Measurements from ENCODE around the gene TMEM171. TPM values are rescaled to one million over a fixed set of nuclear protein-coding genes. Genes with fewer than 3 reads are reported as not detected.

The TMEM171 gene
- total and polyA plus RNA-seq, 9 of the 15 experiments (the other 6 are each of a cell fraction or from before 2014, with no cell fraction given): 0.08 TPM; not detected in 8

- TF ChIP-seq BCL6 (CRISPR knock-in tag; IDR thresholded peaks at IDR 0.05) (no peak), CBX8 (IDR thresholded peaks at IDR 0.05; ENCODE audit: borderline replicate concordance, extremely low read depth, low read depth, low read length, poor library complexity, severe bottlenecking) (no peak), BDP1 (IDR thresholded peaks at IDR 0.05; ENCODE audit: insufficient read depth, insufficient read length) (no peak), PPARD (CRISPR knock-in tag; IDR thresholded peaks at IDR 0.05) (no peak), ZBTB34 (CRISPR knock-in tag; IDR thresholded peaks at IDR 0.05) (no peak), HCFC1 (IDR thresholded peaks at IDR 0.05; ENCODE audit: low read depth, low read length) (no peak), CBX2 (IDR thresholded peaks at IDR 0.05; ENCODE audit: insufficient read depth, low read length, poor library complexity, severe bottlenecking) (no peak), RBBP5 (IDR thresholded peaks at IDR 0.05; ENCODE audit: borderline replicate concordance, insufficient read depth, low read length, poor library complexity, severe bottlenecking) (no peak), JUND (IDR thresholded peaks at IDR 0.05; ENCODE audit: borderline replicate concordance, low read depth, low read length) (no peak), JUND (tag; IDR thresholded peaks at IDR 0.05; ENCODE audit: borderline replicate concordance, low read depth, low read length) (no peak), POLR2H (tag; IDR thresholded peaks at IDR 0.05; ENCODE audit: low read depth) (no peak)
Observed at GRCh38 chr5:73118391-73118973, 1.9 kb upstream of the TMEM171 start (continued).
